ENCODE results near the gene ERAS.
"Not testable (repeated sequence)": the region's sequence is repeated elsewhere in the genome, so short reads cannot be mapped to it uniquely, and the experiment has no call there.

ERAS gene

DNA sequence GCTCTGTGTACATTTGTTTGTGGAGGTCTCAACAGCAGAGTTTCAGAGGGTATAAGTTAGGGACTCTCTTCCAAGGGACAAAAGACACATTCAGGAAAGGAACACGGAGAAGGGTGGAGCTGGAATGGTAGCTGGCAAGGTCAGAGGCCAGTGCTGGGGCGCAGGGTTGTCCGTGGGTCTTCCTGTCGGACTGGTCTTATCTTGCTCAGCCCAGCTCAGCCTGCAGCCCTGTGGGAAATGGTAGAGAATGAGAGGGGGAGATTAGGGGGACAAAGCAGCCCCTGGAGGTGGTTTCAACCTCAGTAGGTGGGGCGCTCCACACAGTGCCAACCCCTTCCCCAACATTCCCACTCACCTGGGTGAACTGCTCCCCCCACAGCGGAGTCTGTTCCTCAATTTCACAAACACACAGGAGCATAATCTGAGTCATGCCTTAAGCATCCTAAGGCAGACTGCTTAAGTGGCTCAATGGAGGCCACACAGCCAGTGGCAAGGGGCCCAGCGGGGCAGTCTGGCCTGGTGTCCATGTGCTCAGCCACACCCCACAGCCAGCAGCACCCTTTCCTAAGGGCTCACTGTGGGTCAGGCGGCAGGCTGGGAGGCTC is 31.3 kb upstream of the ERAS start:
- DNase-seq = no peak

GRCh38 chrX:48798318-48798717 is 28.0 kb upstream of the ERAS start:
- no peak for DNase-seq

GRCh38 chrX:48800574-48801279 is 25.6 kb upstream of the ERAS start:
- DNase-seq = no peak

- DNase-seq = peak; percentile 94
Observed at GRCh38 chrX:48801280-48802088, 24.8 kb upstream of the ERAS start, which contains the start of gene HDAC6. TSS of gene HDAC6 (plus strand) at chrX:48802067. CDS start at chrX:48802693, 626 bp downstream.

GRCh38 chrX:48802089-48802904 is 24.0 kb upstream of the ERAS start:
- DNase-seq = peak; percentile 75

- no peak for DNase-seq
Observed at GRCh38 chrX:48802905-48803200, 23.5 kb upstream of the ERAS start.

- no peak for DNase-seq
Observed at GRCh38 chrX:48806081-48806480, 20.2 kb upstream of the ERAS start.

DNA sequence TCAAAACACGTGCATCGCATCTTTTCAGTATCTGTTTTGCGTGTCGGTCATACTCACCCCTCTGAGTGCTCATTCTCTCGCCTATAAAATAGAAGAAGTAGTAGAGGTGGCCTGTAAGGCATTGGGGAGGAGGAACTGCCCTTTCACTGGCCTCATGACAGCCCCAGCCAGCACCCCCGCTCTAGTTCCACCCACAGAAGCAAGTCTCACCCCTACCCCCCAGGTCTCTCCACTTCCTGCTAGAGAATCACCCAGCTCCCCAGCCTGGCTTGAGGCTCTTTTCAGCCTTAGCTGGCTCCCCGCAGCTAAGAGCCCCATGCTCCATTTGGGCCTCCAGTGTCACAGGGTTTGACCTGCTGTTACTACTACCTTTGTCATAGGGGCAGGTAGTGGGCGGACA is 12.7 kb upstream of the ERAS start:
- DNase-seq = no peak

DNA sequence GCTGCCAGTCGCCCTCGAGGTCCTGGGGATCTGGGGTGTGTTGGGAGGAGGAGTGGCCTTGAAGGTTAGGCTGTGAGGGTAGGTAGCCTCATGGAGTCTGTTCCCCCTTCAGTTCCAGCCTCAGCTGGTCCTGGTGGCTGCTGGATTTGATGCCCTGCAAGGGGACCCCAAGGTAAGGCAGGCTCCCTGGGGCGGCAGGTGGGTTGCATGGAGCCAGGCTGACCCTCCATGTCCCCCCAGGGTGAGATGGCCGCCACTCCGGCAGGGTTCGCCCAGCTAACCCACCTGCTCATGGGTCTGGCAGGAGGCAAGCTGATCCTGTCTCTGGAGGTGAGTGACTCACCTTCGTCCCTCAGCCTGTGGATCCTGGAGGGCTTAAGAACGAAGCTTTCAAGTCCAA is 11.6 kb upstream of the ERAS start:
- no peak for DNase-seq

GRCh38 chrX:48815266-48815665 is 11.0 kb upstream of the ERAS start:
- DNase-seq = no peak

GRCh38 chrX:48816014-48816810 is 10.1 kb upstream of the ERAS start:
- DNase-seq = no peak

- DNase-seq = no peak
Observed at GRCh38 chrX:48818098-48818497, 8.2 kb upstream of the ERAS start.

- DNase-seq = no peak
Observed at GRCh38 chrX:48818866-48819265, 7.4 kb upstream of the ERAS start.

GRCh38 chrX:48819394-48819793 is 6.9 kb upstream of the ERAS start:
- not testable (repeated sequence) for DNase-seq

DNA sequence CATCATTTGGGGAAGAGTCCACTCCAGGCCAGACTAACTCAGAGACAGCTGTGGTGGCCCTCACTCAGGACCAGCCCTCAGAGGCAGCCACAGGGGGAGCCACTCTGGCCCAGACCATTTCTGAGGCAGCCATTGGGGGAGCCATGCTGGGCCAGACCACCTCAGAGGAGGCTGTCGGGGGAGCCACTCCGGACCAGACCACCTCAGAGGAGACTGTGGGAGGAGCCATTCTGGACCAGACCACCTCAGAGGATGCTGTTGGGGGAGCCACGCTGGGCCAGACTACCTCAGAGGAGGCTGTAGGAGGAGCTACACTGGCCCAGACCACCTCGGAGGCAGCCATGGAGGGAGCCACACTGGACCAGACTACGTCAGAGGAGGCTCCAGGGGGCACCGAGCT is 3.3 kb upstream of the ERAS start:
- no peak for DNase-seq

GRCh38 chrX:48824066-48824465 is 2.2 kb upstream of the ERAS start:
- DNase-seq = no peak

- peak; percentile 7 for DNase-seq
Observed at GRCh38 chrX:48826876-48827653, 752 bp downstream of the ERAS start.

GRCh38 chrX:48827654-48827968 is 1.3 kb downstream of the ERAS start:
- no peak for DNase-seq

- no peak for DNase-seq
Observed at GRCh38 chrX:48829016-48829735, 2.9 kb downstream of the ERAS start.

DNA sequence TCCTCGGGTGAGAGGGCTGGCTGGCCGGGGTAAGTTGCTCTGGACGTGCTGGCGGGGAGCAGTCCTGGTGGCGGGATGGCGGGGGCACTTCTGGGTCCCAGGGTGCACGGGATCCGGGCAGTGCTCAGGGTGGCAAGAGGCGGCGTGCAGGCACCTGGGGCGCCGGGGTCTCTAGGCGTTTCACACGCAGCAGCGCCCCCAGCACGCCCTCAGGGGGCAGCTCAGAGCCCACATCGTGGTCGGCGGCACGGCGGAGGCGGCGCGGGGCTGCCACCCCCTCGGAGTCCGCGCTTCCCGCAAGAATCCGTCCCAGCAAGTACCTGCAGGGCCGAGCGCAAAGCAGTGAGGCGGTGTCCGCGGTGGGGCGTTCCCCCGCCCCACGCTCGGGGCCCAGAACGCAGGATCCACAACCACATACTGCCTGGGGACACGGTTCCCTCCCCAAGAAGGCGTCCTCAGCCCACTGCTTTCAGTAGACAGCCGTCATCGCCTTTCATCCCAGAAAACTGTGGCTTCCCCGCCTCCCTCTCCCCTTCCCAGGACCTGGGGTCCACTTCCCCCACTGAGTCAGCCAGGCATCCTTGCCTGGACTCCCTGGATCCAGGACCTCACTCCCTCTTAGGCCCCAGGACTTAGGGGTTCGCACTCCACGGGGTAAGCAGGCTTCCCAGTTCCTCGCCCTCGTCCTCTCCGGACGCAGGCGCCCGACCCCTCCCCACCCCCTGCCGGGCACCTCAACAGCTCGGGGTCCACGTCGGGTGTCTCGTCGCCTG is 5.0 kb downstream of the ERAS start:
- DNase-seq = no peak
